Putamen (tissue), 1 donor: Measurements from ENCODE around the gene NXN.

Source experiments
- DNase-seq: peaks from one replicate; pipeline ENCODE4 v3.0.0-alpha.2; 2016; ENCODE audit warnings: low spot score

Gene NXN

DNA sequence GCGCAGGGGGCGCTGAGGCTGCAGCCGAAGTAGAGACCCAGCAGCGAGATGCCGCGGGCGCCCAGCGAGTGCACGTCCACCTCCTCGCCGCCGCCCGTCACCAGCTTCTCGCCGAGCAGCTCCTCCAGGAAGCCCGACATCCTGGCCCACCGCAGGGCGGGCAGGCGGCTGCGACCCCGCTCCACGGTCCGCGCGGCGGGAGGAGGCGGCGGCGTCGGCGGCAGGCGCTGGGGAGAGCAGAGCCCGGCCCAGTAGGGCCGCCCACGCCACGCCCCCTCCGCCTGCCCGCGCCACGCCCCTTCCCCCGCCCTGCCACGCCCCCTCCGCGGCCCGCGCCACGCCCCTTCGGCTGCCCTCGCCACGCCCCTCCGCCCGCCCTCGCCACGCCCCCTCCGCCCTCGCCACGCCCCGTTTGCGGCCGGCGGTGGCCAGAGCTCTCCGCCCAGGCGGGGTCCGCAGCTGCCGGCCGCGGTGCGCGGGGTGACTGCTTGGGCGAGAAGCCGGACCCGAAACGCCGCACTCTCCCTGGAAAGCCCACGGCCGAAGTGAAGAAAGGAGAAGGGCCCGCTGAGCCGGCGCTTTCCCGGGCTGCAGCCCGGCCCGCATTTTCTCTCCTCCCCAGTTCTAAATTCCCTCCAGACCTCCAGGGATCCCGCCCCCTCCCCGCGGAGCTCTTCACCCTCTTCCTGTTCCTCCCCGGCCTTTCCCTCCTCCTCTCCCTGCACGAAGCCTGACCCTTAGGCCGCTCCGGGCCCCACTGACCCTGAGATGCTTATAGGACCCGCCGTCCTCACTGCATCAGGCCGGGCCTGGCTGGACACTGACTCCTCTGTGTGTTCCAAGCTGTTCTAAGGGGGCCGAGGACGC is at the start of gene NXN:
Gene NXN, minus strand, starts transcription at position 238 of the 867 bp plus-strand sequence.
- DNase-seq, result peak; percentile 65

GRCh38 chr17:1027044-1027443 is 47.5 kb upstream of the NXN start:
- DNase-seq, result no peak

DNA sequence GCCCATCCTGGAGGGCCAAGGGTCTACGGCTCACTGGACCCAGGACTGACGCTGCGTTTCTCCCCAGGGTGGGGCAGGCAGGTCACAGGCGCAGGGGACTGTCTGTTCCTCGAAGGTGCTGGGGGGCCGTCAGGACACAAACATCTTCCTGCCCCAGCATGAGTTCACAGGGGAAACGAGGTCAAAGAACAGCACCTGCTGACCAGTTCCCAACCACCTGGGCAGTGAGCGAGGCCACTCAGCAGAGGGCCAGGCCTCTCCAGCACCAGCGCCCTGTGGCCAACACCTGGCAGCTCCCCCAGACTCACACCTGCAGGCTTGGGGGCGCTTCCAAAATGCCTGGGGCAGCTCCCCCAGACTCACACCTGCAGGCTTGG is 47.0 kb upstream of the NXN start:
- no peak for DNase-seq

DNA sequence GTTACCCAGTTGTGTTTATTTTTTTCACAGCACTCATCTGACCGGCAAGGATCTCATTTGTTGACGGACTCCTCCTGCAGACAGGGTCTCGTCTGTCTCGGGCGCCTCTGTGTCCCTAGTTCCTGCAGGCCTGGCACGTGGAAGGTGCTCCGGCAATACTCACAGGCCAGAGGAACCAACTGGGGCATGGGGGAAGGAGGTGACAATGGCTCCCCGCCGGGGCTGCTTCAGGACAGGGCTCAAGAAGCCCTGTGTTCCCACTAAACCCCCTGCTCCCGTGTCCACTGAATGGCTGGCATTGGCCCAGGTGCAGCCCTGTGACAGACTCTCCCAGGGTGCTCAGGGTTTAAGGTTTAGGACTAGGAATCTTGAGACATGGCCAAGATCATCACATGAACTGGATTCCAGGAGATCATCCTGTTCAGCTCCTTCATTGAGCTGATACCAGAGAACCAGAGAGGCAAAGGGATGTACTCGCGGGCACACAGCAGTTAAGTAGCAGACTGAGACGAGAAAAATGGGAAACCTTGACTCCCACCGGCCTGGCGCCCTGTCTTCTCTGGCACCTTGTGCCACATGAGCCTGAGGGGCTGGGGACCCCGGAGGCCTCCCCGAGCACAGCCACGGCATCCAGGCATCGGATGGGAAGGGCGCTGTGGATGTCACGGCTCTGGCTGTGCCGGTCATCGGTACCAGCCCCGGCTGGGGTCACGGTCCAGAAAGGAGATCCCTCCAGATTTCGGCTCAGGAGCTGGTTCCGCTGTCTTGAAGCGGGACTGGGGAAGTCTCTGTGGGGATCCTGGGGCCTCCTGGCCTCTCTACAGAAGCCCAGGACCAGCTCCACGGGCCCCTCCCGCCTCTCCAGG is 46.4 kb upstream of the NXN start:
- DNase-seq, result no peak

DNA sequence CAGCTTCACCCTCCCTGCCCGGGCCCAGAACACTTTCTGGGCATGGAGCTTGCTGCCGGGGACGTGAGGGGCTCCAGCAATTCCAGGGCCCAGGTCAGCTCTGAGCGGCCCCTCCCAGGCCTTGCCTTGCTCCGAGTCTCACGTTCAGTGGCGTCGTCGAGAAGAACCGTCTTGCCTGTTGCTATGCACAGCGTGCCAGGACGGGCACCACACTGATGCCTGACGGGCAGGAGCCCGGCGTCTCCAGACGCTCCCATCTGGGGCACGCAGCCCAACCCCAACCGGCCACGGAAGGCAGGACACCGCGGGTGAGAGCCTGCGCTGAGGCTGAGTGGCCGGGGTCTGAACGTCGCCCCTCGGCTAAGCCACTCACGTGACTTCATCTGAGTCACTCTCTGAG is 44.5 kb upstream of the NXN start:
- no peak for DNase-seq

DNA sequence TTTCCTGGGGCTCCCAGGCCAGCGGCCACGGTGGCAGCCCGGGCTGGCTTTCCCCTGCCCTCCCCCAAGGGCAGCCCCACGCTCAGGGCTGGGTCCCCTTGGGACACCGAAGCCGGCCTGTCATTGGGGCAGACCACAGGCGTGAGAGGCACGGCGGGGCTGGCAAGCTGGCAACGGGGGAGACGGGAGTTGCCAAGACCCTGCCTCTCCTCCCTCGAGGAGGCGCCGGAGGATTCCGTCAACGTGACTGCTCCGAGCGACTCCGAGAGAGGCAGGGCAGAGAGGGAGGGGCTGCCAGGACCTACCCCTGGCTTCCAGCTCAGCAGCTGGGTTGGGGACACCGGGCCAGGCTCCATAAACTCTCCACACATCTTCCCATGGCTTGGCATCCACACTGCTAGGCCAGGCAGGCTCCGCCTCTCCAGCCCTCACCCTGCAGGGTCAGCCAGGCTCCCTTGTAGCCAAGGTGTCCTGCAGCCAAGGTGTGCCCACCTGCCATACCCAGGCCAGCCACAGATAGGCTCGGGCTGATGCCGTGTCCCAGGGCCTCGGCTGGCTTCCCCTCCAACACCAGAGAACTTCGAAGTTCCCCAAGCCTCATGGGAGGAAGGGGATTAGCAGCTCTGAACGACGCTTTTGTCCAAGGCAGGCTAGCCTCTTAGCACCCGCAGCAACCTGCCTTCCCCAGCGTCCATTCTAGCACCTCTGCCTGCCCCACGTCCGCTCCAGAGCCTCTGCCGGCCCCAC is 42.9 kb upstream of the NXN start:
- no peak for DNase-seq

GRCh38 chr17:1021147-1021546 is 41.6 kb upstream of the NXN start:
- no peak for DNase-seq

- no peak for DNase-seq
Measured at GRCh38 chr17:1019451-1019850, 39.9 kb upstream of the NXN start.

GRCh38 chr17:1018547-1018946 is 39.0 kb upstream of the NXN start:
- no peak for DNase-seq

DNA sequence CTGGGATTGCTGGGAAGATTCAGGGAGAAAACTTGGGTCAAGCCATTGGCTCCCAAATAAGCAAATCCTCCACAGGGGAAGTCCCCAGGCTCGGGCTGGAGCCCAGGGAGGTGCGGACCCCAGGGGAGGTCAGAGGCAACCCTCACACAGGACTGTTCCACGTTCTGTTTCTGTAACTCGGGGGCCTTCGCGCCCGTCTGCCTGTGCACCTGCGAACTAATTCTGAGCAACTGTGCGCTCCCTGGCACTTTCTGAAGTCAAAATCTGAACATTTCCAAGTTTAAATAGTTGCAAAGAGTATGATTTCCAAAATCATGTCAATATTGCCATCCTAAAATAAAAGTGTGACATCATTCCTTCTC is 34.1 kb upstream of the NXN start:
- no peak for DNase-seq

DNA sequence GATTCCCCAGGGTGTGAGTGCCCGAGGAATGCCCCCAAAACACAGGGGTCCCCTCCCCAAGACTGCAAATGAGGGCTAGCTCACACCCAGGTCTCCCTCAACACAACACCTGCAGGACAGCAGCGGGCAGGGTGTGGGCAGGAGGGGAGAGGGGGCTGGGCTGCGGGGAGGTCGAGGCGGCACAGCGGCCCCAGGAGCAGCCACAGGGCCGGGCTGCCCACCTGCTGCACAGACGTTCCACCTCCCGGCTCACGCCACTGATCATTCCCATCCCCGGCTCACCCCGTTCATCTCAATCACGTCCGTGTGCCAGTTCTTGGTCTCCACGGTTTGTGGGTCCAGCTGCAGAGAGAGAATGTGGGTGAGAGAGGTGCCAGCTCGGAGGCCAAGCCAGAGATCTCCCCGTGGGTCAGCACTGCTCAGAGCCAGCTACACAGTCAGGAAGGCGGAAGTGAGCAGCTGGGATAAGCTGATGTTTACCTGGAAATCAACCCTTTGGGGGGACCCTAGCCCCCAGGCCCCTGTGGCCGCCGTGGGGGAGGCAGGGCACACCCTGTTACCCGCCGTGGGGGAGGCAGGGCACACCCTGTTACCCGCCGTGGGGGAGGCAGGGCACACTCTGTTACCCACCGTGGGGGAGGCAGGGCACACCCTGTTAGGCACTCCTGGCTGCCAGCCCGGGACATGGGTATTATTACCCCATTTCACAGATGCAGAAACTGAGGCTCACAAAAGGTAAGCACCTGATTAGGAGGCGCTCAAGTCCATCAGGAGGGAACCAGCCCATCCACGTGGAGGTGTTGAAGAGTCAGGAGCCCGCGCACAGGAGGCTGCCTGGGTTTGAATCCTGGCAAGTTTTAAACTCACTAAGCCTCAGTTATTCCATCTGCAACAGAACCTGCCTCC is 33.5 kb upstream of the NXN start:
- no peak for DNase-seq

- no peak for DNase-seq
Measured at GRCh38 chr17:1011760-1012735, 32.5 kb upstream of the NXN start.

DNA sequence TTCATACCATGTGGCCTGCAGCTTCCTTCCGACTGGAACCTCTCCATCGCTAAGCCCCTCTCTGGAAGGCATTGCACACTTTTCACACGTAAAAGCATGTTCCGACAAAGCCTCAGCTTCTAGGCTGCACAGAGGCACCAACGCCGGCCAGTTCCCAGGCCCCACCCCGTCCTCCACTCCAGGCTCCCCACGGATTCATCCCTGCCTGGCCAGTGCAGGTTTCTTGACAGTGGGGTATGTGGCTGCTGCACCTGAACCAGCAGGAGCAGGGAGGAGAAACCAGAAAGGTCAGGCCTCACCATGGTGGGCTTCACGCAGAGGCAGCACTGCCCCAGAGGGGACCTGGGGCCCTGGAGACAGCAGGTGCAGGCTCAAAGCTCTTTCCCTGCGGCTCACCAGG is 31.6 kb upstream of the NXN start:
- DNase-seq, result no peak

GRCh38 chr17:1010586-1010985 is 31.0 kb upstream of the NXN start:
- no peak for DNase-seq

DNA sequence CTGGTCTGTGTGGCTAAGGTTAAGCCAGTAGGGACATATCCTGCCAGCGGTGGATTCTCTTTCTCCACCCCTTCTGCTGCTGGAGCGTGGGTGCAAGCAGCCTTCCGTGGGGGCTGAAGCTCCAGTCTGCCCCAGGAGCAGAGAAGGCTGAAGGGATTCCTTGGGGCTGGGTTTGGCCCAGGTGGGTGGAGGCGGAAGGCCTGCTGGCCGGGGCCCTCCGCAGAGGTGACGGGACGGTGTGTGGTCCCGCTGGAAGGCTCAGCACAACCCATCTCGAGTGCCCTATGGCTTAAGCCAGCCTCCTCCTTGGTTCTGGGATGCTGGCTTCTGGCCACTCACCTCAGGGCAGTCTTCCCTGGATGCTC is 30.5 kb upstream of the NXN start:
- no peak for DNase-seq

- no peak for DNase-seq
Measured at GRCh38 chr17:1009229-1010085, 29.9 kb upstream of the NXN start.

GRCh38 chr17:1008008-1008761 is 28.6 kb upstream of the NXN start:
- no peak for DNase-seq

DNA sequence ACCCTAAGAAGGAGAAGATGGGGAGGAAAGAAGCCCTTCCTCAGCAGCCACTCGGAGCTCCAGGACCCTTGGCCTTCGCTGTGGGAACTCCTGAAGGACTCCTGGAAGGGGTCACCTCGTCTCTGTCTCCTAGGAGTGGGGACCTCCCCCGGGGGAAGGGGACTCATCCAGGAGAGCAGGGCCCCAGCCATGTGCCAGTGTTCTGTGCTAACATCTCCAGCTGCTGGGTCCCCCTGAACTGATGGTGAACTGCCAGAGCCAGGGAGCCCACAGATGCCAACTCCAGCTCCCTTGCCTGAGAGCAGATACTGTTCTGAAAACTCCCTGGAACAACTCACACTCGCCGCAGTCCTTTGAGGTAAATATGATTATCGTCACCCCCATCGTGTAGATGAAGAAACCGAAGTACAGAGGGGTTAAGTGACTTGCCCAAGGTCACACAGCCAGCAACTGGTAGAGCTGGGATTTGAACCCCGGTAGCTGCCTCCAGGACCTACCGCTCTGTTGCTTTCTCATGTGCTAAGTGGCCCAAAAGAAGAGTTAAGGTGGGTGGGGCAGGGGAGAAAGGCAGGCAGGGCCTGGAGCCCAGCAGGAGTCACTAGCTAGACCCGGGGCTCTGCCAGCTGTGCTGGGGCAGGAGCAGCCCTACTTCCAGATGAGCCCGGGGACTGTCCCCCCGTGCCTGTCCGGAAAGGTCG is 27.9 kb upstream of the NXN start:
- DNase-seq, result no peak
